Left cardiac atrium (tissue), 4 donors: ENCODE measurements around the gene ARRB1. TPM values are rescaled to one million over a fixed set of nuclear protein-coding genes. Genes with fewer than 3 reads are reported as not detected.
"Not testable (repeated sequence)": the region's sequence is repeated elsewhere in the genome, so short reads cannot be mapped to it uniquely, and the experiment has no call there.

Experiments used
- ATAC-seq, 2 donors: fragments of 200-7000 bp; cut with Tn5 transposase; one replicate each; pipeline ENCODE4 v1.9.1; 2020; ENCODE audit warnings: mild to moderate bottlenecking in 2 of 2, moderate library complexity in 2 of 2
- DNase-seq: peaks from one replicate; pipeline ENCODE4 v3.0.0-alpha.2; 2020
- intact Hi-C, 2 donors: fragments of 100-400 bp; cut with DNase I; formaldehyde crosslinking; loops; one replicate each; pipeline versions ENCODE4 v1.14.1 to v1.15.1; 2022 to 2023
- total RNA-seq, 2 donors: library from RNA; stranded (reverse); fragmentation: NEBNext Ultra II Directional; extraction: Animal tissue kit (Norgen Biotek cat#: 25700); gene quantifications; one replicate each; pipeline ENCODE4 v1.2.1, GENCODE V29; 2021
- donor health status: DM: no; HTN: yes; CAD: no.
- donor health status: DM: no; HTN: yes; CAD: no; lungs with severe emphysema.
- donor health status: DM: yes; HTN: yes; CAD: no.
- donor health status: Dilated cardiomyopathy.

ARRB1 gene
- total RNA-seq, 2 donors from 2014 or later: 28.4 to 39.4 TPM

DNA sequence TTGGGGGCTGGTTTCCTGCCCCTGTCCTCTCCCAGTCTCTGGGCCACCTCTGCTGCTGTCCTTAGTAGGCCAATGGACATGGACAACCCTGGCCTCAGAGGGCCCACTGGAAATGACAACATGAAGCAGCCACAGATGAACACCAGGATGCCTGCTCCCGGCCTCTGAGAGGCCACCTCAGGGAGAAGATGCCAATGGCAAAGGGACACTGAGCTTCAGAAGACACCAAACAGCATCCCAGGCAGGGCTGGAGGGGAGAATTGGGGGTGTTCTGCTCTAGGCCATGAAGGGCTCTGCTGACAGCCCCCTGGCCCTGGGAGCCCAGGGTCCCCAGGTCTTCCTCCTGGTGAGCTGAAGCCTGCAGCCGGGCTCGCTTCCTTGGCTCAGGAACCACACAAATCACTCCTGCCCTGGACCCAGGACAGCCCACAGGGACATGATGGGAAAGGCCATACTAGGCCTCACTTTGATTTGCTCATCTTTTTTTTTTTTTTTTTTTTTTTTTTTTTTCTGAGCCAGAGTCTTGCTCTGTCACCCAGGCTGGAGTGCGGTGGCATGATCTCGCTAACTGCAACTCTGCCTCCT lies 65.6 kb downstream of the ARRB1 start:
- intact Hi-C loops: no loop called here
- DNase-seq: no peak
- no peak for ATAC-seq

DNA sequence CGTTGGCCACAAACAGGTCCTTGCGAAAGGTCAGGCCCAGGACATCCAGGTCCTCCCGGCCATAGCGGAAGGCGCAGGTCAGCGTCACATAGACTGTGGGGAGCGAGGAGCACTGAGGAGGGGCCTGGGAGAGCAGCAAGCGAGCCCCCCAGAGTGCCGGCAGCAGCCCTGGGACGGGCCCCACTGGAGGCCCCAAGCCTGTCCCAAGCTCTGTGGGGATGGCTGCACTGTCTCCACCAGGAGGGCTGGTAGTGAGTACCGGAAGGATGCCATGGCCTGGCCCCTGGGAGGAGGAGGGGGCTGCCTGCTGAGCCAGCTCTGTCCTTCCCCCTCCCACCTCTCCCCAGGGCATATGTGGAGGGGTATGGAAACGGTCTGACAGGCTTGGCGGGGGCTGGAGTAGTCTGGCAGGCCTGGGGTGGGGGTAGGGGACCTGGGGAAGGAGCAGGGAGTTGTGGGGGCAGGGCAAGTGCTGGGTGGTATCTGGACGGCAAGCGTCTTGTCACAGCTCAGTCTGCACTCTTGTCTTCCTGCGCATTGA lies 68.0 kb downstream of the ARRB1 start:
- DNase-seq (peak; percentile 17), ATAC-seq (no peak)
- intact Hi-C loops: loop anchor here in 1 of 2 donors (5.0 kb wide), 1 partner anchor 44 kb away; no protein-coding TSS in a partner anchor

DNA sequence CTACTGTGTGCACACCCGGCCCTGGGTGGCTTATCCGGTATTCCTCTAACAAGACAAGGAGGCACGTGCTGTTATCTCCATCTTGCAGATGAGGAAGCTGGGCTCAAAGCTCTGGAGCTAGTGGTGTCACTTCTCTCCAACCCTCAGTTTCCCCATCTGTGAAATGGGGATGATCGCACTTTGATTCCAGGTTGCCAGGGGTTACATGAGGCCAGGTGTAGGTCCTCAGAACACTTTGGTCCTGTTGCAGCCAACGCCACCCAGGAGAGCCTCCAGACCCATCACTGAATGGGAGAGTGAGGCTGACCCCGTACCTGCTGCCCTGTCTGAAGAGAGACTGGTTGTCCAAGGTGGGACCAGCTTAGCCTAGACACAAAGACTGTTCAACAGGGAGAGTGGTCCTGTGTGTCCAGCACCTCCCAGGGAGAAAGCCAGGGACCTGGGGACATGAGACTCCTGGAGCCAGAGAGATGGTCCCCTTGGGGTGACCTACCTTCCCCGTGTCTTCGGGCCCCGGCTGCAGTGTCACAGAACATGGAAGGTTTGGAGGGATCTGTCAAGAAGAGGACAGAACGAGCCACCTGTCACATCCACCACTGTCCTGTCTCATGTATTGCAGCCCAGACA lies 69.9 kb downstream of the ARRB1 start:
- intact Hi-C loops: loop anchor here (2.0 to 5.0 kb wide), 2 partner anchors 46 to 103 kb away; no protein-coding TSS in a partner anchor
- DNase-seq: no peak

DNA sequence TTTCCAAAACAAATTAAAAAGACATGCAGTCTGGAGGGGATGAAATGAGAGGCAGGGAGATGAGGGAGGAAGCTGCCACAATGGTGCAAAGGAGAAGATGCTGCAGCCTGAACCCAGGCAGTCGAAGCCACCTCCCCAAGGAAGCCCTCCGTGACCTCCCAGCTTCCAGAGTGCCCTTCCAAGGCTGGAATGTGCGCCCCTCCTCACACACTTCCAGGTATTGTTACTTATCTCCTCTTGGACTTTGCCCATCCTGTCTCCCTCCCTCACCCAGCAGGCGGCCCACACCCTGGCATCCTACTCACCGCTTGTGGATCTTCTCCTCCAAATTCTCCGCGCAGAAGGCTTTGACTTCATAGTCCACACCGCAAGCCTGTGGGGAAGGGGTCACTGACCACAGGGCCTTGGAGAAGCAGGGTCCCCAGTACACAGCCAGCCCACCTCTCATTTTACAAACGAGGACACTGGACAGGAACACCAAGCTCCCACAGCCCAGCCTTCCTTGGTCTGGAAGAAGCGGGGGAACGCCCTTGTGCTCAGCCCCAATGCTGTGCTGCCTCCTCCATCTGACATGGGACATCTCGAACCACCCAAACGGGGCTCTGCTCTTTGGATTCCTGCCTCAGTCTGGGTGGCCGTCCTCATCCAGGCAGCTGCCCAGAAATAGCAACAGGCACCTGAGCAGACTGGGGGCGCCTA lies 70.5 kb downstream of the ARRB1 start:
- ATAC-seq: peak in 1 of 2 donors; percentile 10
- intact Hi-C loops: loop anchor here (1.0 to 5.0 kb wide), 3 partner anchors 46 to 104 kb away; no protein-coding TSS in a partner anchor
- DNase-seq: peak; percentile 55

More for the DNA sequence above, 69.9 kb downstream of the ARRB1 start:
- ATAC-seq: no peak

DNA sequence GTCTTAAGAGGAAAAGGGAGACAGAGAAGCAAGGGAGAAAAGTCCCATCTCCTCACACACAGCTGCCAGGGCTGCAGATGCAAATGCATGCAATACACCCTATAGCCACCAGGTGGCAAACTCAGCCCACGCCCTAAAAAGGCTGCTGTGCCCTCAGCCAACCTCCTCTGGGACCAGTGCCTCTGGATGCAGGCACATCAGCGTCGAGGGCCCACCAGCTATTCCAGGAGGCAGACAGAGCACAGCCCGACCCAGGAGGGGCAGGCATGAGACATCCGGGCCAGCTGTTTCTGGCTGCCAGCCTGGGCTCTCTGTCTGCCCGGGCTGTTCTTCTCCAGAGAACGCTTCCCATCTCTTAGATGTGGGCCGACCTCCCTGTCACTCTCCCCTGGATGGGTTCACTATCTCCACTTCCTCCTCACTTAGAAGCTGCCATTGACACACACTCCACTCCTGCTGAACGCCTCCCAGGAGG lies 71.2 kb downstream of the ARRB1 start:
- intact Hi-C loops: loop anchor here (1.0 to 5.0 kb wide), 3 partner anchors 47 to 105 kb away; no protein-coding TSS in a partner anchor
- ATAC-seq (peak; percentile 75 to 85), DNase-seq (peak; percentile 81)

- no peak for ATAC-seq
- intact Hi-C loops: no loop called here
Observed at GRCh38 chr11:75279273-75279672, 72.2 kb downstream of the ARRB1 start.

DNA sequence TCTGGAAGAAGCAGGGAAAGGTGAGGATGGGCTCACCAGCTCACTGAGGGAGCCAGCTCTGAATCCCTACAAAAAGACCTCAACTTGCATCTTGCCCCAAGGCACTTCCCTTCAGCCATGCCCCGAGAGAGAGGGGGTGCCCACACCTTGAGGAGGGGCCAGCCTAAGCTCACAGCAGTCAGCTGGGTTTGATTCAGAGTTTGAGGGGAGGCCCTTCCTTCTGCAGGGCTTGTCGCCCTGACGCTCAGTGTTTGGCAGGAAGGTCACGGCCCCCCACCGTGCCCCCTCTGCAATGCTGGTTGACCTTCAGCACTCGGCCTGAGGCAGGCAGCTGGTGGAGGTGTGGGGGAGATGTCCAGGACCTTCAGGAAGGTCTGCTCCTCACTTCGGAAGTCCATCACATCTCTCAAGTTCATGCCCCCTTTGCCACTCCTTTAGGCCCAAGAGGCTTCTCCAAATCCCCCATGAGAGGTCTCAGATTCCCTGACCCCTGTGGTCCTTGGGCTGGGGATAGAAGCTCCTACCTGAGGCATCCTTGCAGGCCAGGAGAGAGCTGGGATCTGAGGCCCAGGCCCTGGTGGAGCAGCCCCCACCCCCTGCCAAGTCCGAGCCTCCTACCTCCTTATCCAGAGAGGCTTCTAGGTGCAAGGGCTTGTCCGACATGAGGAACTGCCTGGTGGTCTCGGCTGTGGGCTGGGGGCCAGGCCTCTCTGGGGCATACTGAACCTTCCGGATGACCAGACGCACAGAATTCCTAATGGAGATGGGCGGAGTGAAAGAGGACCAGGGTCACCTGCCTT lies 73.3 kb downstream of the ARRB1 start:
- no peak for DNase-seq

More at GRCh38 chr11:75279273-75279672, 72.2 kb downstream of the ARRB1 start:
- DNase-seq: no peak

GRCh38 chr11:75277211-75277805 lies 74.2 kb downstream of the ARRB1 start:
- intact Hi-C loops: no loop called here
- DNase-seq (no peak), ATAC-seq (no peak)

More for the DNA sequence above, 73.3 kb downstream of the ARRB1 start:
- intact Hi-C loops: no loop called here
- ATAC-seq: no peak

DNA sequence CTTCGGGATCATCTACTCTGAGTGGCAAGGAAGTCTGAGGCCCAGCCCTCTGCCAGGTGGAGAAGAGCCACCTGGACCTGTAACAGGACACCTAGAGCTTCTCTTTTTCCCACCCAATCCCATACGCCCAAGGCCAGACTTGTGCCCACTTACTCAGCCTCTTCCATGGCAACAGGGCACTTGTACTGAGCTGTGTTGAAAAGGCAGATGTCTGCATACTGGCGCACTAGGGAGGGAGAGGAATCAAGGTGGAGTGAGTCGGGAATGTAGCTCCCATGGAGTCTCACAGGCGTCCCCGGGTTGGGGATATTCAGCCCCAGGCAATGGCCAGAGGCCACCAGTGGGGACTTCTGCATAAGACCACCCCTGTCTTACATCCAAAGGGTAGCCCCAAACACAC lies 74.8 kb downstream of the ARRB1 start:
- intact Hi-C loops: no loop called here
- DNase-seq: no peak

DNA sequence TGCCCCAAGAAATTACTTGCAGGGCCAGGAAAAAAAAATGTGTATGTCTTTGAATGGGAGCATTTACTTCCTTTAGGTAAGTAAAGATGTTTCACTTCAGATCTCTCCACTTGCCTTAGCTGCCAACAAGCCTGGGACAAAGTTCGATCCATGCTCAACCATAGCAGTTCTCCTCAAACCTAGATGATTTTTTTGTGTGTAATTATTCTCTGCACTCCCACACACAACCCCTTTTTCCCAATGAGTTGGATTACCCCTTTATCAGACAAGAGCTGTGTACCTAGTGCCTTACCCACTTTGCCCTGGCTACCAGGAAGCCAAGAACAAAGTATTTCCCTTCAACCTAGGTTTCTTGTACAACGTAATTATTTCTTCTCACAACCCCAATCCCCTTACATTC lies 75.3 kb downstream of the ARRB1 start:
- ATAC-seq: no peak

More for the DNA sequence above, 74.8 kb downstream of the ARRB1 start:
- ATAC-seq: no peak

GRCh38 chr11:75275581-75275980 lies 75.9 kb downstream of the ARRB1 start:
- intact Hi-C loops: no loop called here
- DNase-seq (peak; percentile 53), ATAC-seq (no peak)

More for the DNA sequence above, 75.3 kb downstream of the ARRB1 start:
- intact Hi-C loops: no loop called here
- DNase-seq: no peak

- ATAC-seq, DNase-seq, intact Hi-C loops: not testable (repeated sequence)
Observed at GRCh38 chr11:75274716-75275115, 76.7 kb downstream of the ARRB1 start.

- intact Hi-C loops: no loop called here
- no peak for DNase-seq
- ATAC-seq: peak in 1 of 2 donors; percentile 6
Observed at GRCh38 chr11:75273411-75274391, 77.8 kb downstream of the ARRB1 start.

DNA sequence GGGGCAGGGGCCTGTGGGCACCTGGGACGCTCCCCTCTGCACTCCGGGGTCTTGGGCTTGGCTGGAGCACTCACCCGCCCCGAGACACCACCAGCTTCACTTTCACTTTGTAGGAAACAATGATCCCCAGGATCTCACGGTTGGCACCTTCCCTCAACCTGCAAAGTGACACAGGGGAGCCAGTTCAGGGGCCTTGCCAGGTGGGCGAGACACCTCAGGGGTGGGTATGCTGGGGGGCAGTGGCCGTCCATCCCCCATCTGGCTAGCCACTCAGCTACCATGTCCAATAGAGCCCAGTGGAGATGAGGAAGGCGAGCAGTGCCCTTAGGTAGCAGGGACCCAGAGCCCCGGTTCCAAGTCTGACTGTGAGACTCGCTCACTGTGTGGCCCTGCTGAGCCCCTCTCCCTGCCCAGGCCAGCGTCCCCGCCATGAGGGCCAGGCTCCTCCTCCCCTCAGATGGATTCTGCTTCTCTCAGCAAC lies 78.6 kb downstream of the ARRB1 start:
- ATAC-seq (no peak), DNase-seq (no peak)
- intact Hi-C loops: no loop called here

- DNase-seq (no peak), ATAC-seq (no peak)
- intact Hi-C loops: no loop called here
Observed at GRCh38 chr11:75272391-75272790, 79.1 kb downstream of the ARRB1 start.

DNA sequence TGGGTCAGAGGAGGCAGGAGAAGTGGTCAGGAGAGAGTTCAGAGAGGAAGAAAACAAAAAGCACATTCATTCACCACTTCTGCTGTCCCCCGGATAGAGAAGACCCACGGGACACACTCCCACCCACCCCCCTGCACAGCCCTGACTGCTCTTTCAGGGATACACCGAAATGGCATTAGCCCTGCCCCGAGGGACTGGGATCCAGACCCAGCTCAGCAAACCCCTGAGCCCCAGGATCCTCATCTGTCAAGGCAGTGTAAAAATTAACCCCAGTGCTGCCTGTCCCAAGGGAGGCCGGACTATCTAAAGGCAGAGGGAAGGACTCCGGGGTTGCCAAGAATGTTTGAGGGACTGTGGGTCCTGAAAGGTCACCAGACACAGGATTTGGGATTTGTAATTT lies 79.7 kb downstream of the ARRB1 start:
- intact Hi-C loops: no loop called here
- DNase-seq (no peak), ATAC-seq (no peak)

- DNase-seq (no peak), ATAC-seq (peak in 1 of 2 donors; percentile 29)
- intact Hi-C loops: no loop called here
Observed at GRCh38 chr11:75270896-75271418, 80.5 kb downstream of the ARRB1 start.
